ENCODE data around the gene NR1D2. TPM values are rescaled to one million over a fixed set of nuclear protein-coding genes. Genes with fewer than 3 reads are reported as not detected.

NR1D2 gene
- total RNA-seq, 1 experiment from 2014 or later = 23.9 TPM

DNA sequence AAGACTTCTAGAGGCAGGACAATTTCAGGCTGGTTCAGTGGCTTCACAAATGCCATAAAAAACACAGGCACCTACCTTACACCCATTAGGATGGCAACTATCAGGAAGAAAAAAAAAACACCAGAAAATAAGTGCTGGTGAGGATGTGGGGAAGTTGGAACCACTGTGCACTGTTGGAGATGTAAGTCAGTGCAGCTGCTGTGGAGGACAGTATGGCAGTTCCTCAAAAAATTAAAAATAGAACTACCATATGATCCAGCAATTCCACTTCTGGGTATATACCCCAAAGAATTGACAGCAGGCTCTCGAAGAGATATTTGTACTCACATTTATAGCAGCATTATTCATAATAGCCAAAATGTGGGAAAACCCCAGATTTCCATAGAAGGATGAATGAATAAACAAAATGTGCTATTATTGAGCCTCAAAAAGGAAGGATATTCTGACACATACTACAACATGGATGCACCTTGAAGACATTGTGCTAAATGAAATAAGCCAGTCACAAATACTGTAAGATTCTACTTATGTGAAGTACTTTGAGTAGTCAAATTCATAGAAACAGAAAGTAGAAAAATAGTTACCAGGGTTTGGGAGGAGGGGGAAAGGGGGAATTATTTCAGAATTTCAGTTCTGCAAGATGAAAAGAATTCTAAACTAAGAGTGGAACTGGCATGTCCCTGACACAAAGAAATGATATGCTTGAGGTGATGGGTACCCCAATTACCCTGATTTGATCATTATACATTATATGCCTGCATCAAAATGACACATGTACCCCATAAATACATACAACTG is 40.9 kb downstream of the NR1D2 start:
- CTCF ChIA-PET = no interaction called here
- no peaks in the 10 kb centered on the region for H3K27me3 Mint-ChIP-seq (ENCODE audit: insufficient read depth, unreplicated experiment)

DNA sequence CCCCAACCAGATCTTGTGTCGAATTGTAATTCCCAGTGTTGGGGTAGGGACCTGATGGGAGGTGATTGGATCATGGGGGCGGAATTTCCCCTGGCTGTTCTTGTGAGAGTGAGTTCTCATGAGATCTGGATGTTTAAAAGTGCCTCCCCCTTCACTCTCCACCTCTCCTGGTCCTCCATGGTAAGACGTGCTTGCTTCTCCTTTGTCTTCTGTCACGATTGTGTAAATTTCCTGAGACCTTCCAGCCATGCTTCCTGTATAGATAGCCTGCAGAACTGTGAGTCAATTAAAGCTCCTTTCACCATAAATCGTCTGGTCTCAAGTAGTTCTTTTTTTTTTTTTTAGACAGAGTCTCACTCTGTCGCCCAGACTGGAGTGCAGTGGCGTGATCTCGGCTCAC is 42.3 kb downstream of the NR1D2 start:
- CTCF ChIA-PET = no interaction called here
- no peak for DNase-seq
- Mint-ChIP-seq H3K27me3 (ENCODE audit: insufficient read depth, unreplicated experiment) (no peaks in the 10 kb centered on the region), H3K4me3 (ENCODE audit: unreplicated experiment) (no peak overlapping the region), H3K36me3 (ENCODE audit: insufficient read depth, unreplicated experiment) (no peaks in the 10 kb centered on the region), H3K27ac (ENCODE audit: unreplicated experiment) (no peak overlapping the region), H3K9me3 (ENCODE audit: unreplicated experiment) (peaks cover 9% of the 10 kb centered on the region), H3K4me1 (ENCODE audit: low read depth, unreplicated experiment) (no peaks in the 10 kb centered on the region)
- H3K27me3 ChIP-seq (replicated peaks; ENCODE audit: control insufficient read depth, insufficient read depth, low read length) = no peaks in the 10 kb centered on the region
- H3K9me3 ChIP-seq = no peaks in the 10 kb centered on the region
- TF ChIP-seq, protein P1, sequence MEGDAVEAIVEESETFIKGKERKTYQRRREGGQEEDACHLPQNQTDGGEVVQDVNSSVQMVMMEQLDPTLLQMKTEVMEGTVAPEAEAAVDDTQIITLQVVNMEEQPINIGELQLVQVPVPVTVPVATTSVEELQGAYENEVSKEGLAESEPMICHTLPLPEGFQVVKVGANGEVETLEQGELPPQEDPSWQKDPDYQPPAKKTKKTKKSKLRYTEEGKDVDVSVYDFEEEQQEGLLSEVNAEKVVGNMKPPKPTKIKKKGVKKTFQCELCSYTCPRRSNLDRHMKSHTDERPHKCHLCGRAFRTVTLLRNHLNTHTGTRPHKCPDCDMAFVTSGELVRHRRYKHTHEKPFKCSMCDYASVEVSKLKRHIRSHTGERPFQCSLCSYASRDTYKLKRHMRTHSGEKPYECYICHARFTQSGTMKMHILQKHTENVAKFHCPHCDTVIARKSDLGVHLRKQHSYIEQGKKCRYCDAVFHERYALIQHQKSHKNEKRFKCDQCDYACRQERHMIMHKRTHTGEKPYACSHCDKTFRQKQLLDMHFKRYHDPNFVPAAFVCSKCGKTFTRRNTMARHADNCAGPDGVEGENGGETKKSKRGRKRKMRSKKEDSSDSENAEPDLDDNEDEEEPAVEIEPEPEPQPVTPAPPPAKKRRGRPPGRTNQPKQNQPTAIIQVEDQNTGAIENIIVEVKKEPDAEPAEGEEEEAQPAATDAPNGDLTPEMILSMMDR (IDR thresholded peaks at IDR 0.05; ENCODE audit: insufficient read depth in 1 of 2, low read depth in 1 of 2, low read length in 1 of 2, severe bottlenecking in 1 of 2, unreplicated experiment in 1 of 2) = no peak
- H3K4me1 ChIP-seq = no peaks in the 10 kb centered on the region
- H3K4me3 ChIP-seq (ENCODE audit: low read depth, low read length) = no peak overlapping the region
- H3K36me3 ChIP-seq (ENCODE audit: control insufficient read depth, insufficient read depth, low read length) = no peaks in the 10 kb centered on the region
- BruUV-seq (replicated peaks) = no TSS peak
- POLR2A ChIA-PET = interaction anchor here (0.6 kb wide), 1 partner anchor 71 kb away, joined by 3 read pairs; the partner anchor contains the start of genes NKIRAS1 and RPL15
- intact Hi-C loops (cut with micrococcal nuclease; ENCODE audit: unreplicated experiment) = no loop called here

More for the DNA sequence above, 40.9 kb downstream of the NR1D2 start:
- Histone ChIP-seq H3K4me3 (ENCODE audit: low read depth, low read length) (no peak overlapping the region), H3K9me3 (no peaks in the 10 kb centered on the region), H3K4me1 (no peaks in the 10 kb centered on the region), H3K27me3 (replicated peaks; ENCODE audit: control insufficient read depth, insufficient read depth, low read length) (no peaks in the 10 kb centered on the region), H3K36me3 (ENCODE audit: control insufficient read depth, insufficient read depth, low read length) (peaks cover 2% of the 10 kb centered on the region; the same call in 1 of the 2 replicates)
- no peak for DNase-seq
- intact Hi-C loops (cut with micrococcal nuclease; ENCODE audit: unreplicated experiment) = no loop called here
- H3K36me3 Mint-ChIP-seq (ENCODE audit: insufficient read depth, unreplicated experiment) = no peaks in the 10 kb centered on the region
- BruUV-seq (replicated peaks) = no TSS peak
- H3K4me3 Mint-ChIP-seq (ENCODE audit: unreplicated experiment) = no peak overlapping the region
- POLR2A ChIA-PET = no interaction called here
- peaks cover 9% of the 10 kb centered on the region for H3K9me3 Mint-ChIP-seq (ENCODE audit: unreplicated experiment)
- H3K4me1 Mint-ChIP-seq (ENCODE audit: low read depth, unreplicated experiment) = no peaks in the 10 kb centered on the region
- H3K27ac Mint-ChIP-seq (ENCODE audit: unreplicated experiment) = no peak overlapping the region
- TF ChIP-seq, protein P1 (IDR thresholded peaks at IDR 0.05; ENCODE audit: insufficient read depth in 1 of 2, low read depth in 1 of 2, low read length in 1 of 2, severe bottlenecking in 1 of 2, unreplicated experiment in 1 of 2) = no peak

DNA sequence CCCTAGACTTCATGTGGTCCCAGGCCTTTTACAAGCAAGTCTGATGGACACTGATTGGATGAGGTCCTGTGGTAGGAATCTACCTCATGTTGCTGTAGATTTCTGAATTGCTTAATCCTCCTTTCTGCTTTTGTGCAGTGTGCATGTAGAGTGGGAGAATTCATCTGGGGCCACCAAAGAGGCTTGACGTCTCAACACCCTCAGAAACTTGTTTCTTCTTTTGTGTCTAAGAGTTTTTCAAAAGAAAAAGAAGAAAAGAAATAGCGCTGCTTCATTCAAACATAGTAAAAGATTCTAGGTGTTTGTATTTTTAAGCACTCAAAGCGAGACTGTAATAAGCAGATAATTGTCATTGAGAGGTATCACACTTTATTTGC is 46.2 kb downstream of the NR1D2 start:
- H3K27ac Mint-ChIP-seq (ENCODE audit: unreplicated experiment) = no peak overlapping the region
- H3K4me3 Mint-ChIP-seq (ENCODE audit: unreplicated experiment) = no peak overlapping the region
- Histone ChIP-seq H3K9me3 (no peaks in the 10 kb centered on the region), H3K4me1 (no peaks in the 10 kb centered on the region), H3K36me3 (ENCODE audit: control insufficient read depth, insufficient read depth, low read length) (no peaks in the 10 kb centered on the region), H3K4me3 (ENCODE audit: low read depth, low read length) (no peak overlapping the region), H3K27me3 (replicated peaks; ENCODE audit: control insufficient read depth, insufficient read depth, low read length) (no peaks in the 10 kb centered on the region)
- peaks cover 9% of the 10 kb centered on the region for H3K9me3 Mint-ChIP-seq (ENCODE audit: unreplicated experiment)
- intact Hi-C loops (cut with micrococcal nuclease; ENCODE audit: unreplicated experiment) = no loop called here
- H3K4me1 Mint-ChIP-seq (ENCODE audit: low read depth, unreplicated experiment) = no peaks in the 10 kb centered on the region
- H3K36me3 Mint-ChIP-seq (ENCODE audit: insufficient read depth, unreplicated experiment) = no peaks in the 10 kb centered on the region
- ChIA-PET CTCF (no interaction called here), POLR2A (no interaction called here)
- no peaks in the 10 kb centered on the region for H3K27me3 Mint-ChIP-seq (ENCODE audit: insufficient read depth, unreplicated experiment)
- TF ChIP-seq, protein P1 (IDR thresholded peaks at IDR 0.05; ENCODE audit: insufficient read depth in 1 of 2, low read depth in 1 of 2, low read length in 1 of 2, severe bottlenecking in 1 of 2, unreplicated experiment in 1 of 2) = no peak
- BruUV-seq (replicated peaks) = no TSS peak
- DNase-seq = no peak
